GM18499 (cell line): ENCODE results near the gene WFIKKN2.
"Not testable (repeated sequence)": the region's sequence is repeated elsewhere in the genome, so short reads cannot be mapped to it uniquely, and the experiment has no call there.

Source experiments
- ATAC-seq: cut with Tn5 transposase; IDR thresholded peaks from one replicate; pipeline ENCODE4 v1.9.1; 2021; ENCODE audit warnings: moderate number of reproducible peaks; ENCODE audit not compliant: insufficient read depth, unreplicated experiment

Gene WFIKKN2

DNA sequence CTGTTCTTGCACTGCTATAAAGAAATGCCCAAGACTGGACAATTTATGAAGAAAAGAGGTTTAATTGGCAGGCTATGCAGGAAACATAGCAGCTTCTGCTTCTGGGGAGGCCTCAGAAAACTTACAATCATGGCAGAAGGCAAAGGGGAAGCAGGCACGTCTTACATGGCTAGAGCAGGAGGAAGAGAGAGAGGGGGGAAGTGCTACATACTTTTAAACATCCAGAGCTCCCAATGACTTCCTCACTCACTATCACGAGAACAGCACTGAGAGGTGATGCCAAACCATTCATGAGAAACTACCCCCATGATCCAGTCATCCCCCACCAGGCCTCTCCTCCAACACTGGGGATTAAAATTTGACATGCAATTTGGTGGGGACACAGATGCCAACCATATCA, 13.3 kb downstream of the WFIKKN2 start:
- no peak for ATAC-seq

- ATAC-seq: no peak
Measured at GRCh38 chr17:50850640-50851039, 15.3 kb downstream of the WFIKKN2 start.

DNA sequence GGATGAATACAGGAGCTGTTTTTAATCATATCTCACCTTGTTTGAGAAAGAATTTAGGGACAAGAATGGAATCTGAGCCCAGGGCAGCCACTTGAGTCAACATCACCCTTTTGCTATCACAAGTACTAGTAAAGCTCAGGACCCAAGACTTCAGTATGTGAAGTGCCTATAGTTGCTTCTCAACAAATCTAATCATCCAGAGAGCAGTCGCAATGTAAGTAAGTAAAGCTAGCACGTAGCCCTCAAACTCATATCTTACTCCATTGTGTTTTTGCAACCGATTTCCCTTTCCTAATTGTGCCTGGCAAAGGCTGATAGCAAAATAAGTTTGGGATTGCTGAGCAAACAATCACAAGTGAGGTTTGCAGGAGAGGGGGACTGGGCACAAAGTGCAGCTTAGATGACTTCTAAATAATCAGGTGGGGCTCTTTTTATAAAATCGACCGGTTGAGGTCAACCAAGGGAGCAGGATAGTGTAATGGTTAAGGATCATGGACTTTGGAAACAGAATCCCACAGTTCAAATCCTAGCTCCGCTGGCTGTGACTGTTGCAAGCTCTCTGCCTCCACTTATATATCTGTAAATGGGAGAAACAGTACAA, 17.7 kb downstream of the WFIKKN2 start:
- ATAC-seq: no peak

DNA sequence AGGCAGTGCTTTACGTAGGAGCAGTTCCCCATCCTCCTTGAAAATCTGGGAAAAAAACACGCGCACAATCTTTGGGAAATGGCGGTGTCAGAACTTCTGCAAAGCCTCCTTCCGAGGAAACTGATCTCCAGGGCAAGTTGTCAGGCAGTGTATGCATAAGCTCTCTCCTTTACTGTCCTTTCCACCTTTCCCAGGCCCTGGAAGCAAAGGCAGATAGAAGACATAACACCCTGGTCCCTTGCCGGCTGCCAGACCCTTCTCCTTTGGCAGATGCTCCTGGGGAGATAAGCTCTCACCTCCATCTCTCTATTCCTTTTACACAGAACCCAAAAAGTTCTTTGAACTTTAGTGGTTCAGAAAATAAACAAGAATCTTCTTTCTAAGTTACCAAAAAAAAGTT, 18.4 kb downstream of the WFIKKN2 start:
- ATAC-seq: no peak

DNA sequence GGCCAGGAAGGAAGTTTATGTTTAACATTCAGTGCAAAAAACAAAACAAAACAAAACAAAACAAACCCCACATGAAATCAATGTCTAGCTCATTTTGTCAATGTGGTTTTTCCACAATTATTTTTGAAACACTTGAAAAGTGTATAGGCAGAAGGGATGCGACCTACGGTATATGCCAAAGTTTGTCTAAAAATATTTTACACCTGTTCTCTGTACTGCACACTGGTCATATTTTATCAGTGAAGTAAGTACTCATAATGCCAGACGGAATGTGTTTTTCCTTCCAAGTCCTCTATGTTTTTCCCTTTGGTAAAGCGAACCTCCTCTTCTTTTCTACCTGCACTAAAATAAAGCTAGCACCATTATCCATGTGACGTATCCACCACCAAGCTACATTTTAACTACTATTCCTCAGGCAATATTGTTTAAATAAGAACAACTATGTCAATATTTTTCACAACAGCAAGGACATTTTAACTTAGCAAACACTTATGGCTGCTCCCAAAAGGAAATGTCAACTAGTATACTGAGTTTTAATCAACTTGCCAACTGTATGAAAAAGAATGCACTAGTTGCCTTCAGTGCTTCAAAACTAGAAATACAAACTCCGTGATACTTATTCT, 20.4 kb downstream of the WFIKKN2 start:
- no peak for ATAC-seq

GRCh38 chr17:50856431-50856830, 21.0 kb downstream of the WFIKKN2 start:
- ATAC-seq: no peak

- ATAC-seq: no peak
Measured at GRCh38 chr17:50858486-50859225, 23.3 kb downstream of the WFIKKN2 start.

DNA sequence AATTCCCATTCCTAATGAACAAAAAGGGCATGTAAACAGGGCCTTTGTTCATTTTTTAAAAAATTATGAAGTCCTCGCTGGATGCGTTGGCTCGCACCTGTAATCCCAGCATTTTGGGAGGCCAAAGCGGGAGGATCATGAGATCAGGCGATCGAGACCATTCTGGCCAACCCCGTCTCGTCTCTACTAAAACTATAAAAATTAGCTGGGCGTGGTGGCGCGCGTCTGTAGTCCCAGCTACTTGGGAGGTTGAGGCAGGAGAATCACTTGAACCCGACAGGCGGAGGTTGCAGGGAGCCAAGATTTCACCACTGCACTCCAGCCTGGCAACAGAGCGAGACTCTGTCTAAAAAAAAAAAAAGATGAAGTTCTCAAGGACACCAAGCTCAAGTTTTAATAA, 24.3 kb downstream of the WFIKKN2 start:
- ATAC-seq: not testable (repeated sequence)

GRCh38 chr17:50861334-50861676, 25.9 kb downstream of the WFIKKN2 start:
- no peak for ATAC-seq

GRCh38 chr17:50861822-50862528, 26.6 kb downstream of the WFIKKN2 start:
- no peak for ATAC-seq

GRCh38 chr17:50863221-50863843, 27.9 kb downstream of the WFIKKN2 start:
- no peak for ATAC-seq

- no peak for ATAC-seq
Measured at GRCh38 chr17:50863931-50864330, 28.5 kb downstream of the WFIKKN2 start.

DNA sequence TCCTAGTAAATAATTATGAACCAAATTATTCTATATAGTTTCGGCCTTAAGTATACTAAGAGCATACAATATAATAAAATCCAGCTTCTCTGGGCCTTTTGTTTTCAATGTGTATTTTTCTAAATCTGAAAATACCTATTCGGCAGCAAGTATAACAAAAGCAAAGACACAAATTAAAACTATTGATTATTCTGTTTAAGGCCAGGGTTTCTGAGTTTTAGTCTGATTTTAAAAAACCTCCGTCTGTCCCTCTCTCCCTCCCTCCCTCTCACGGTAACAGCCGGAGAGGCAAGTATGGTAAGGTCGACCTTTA, 29.3 kb downstream of the WFIKKN2 start:
- no peak for ATAC-seq

- no peak for ATAC-seq
Measured at GRCh38 chr17:50865060-50865867, 29.9 kb downstream of the WFIKKN2 start.

DNA sequence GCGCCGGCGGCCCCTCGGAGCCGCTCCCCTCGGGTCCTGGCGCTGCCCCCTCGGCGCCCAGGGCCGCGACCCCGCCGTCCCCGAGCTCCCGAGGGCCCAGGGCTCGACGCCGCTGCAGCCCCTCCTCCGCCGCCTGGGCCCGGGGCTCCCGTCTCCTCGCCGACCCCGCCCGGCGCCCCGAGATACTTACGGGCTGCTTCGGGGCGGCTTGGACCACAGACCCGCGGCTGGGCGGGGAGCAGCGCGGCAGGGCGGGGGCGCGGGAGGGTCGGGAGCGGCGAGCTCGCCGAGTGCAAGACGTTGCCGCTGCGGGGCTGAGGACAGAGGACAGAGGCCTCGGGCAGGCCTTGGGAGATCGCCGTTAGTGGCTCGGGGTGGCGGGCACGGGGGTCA, 30.5 kb downstream of the WFIKKN2 start:
- ATAC-seq: peak; percentile 3

DNA sequence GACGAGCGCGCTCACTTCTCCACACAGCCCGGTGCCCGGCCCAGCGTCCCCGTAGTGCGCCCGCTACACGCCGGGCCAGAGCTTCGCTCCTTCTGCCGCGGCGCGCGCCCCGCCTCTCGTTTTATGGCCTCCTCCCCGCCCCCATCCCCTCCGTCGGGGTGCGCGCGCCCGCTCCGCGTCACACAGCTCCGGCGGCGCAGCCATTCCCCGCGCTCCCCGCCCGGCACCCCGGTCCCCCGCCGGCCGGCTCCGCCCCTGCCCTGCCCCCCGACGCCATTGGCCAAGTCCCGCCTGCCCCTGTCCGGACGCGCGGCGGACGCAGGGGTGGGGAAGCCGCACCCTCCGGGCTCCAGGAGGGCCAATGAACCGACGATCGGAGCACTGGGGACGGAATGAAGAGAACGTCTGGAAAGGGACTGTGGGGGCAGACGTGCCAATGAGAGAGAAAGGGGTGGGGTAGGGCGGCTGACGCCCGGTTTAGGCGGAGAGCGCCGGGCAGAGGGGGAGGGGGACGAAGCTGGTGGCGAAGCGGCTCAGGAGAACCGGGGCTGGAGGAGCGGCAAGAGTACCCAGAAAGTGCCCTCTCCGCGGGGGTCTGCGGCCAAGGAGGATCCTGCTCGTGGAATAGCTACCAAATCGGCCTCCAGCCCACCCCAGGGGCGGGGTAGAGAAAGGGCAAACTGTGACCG, 31.0 kb downstream of the WFIKKN2 start, which contains the start of gene TOB1:
Gene TOB1, minus strand, starts transcription at position 94 of the 689 bp plus-strand sequence. CDS start 2,337 bp downstream, outside the sequence.
- ATAC-seq: peak; percentile 41

DNA sequence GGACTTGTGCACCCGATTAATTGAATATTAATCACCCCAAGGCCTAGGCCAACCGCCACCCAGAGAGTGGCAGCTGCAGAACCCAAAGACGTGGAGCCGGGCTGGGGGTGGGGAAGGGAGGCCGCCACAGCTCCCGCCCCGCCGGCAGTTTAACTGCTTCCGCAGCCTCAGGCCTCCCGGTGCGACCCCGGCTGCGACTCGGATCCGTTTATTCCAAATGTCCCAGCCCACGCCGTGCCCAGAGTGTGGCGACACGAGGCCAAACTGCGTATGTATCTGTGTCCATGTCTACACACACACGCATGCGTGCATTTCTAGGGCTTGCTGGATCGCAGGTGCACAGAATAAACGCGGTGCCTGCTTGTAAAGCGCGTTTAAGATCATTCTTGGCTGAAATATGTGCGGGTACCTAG, 31.6 kb downstream of the WFIKKN2 start:
- no peak for ATAC-seq

GRCh38 chr17:50867363-50868139, 32.2 kb downstream of the WFIKKN2 start:
- no peak for ATAC-seq

- ATAC-seq: no peak
Measured at GRCh38 chr17:50868140-50868438, 32.7 kb downstream of the WFIKKN2 start.
